HG03095 (cell line): ENCODE data around the gene MED26.
A peak's percentile ranks its signal among the peaks of the same experiment; 100 is the strongest.
"Not testable (repeated sequence)": the region's sequence is repeated elsewhere in the genome, so short reads cannot be mapped to it uniquely, and the experiment has no call there.

ENCODE experiments used
- ATAC-seq: cut with Tn5 transposase; IDR thresholded peaks from one replicate; pipeline ENCODE4 v1.9.1; 2021; ENCODE audit warnings: moderate library complexity; ENCODE audit not compliant: unreplicated experiment

The MED26 gene, protein sequence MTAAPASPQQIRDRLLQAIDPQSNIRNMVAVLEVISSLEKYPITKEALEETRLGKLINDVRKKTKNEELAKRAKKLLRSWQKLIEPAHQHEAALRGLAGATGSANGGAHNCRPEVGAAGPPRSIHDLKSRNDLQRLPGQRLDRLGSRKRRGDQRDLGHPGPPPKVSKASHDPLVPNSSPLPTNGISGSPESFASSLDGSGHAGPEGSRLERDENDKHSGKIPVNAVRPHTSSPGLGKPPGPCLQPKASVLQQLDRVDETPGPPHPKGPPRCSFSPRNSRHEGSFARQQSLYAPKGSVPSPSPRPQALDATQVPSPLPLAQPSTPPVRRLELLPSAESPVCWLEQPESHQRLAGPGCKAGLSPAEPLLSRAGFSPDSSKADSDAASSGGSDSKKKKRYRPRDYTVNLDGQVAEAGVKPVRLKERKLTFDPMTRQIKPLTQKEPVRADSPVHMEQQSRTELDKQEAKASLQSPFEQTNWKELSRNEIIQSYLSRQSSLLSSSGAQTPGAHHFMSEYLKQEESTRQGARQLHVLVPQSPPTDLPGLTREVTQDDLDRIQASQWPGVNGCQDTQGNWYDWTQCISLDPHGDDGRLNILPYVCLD

GRCh38 chr19:16628183-16628983 lies at the start of gene MED26:
TSS of gene MED26 (minus strand) at chr19:16628204. CDS start at chr19:16627943, 261 bp downstream.
- ATAC-seq: peak; percentile 66

- no peak for ATAC-seq
These were observed 49.1 kb upstream of the MED26 start for GRCh38 chr19:16677055-16677454.

DNA sequence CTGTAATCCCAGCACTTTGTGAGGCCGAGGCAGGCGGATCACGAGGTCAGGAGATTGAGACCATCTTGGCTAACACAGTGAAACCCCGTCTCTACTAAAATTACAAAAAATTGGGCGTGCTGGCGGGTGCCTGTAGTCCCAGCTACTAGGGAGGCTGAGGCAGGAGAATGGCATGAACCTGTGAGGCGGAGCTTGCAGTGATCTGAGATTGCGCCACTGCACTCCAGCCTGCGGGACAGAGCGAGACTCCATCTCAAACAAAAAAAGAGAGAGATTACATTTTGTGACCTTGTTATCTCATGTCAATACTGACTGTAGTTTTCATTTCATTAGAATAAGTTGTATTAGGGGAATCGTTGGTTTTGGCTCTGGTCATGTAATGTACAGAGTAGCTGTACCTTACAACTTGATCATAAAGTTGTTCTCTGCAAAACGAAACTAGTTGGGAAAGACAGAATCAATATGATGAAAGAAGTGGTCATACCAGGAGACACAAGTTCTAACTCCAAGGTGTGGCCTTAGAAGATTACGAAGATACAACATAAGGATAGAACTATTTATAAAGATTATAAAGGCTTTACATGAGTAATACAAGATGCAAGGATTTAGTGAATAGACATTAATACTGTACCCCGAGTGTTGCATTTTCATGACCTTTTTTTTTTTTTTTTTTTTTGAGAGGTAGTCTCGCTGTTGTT lies 48.2 kb upstream of the MED26 start:
- no peak for ATAC-seq

DNA sequence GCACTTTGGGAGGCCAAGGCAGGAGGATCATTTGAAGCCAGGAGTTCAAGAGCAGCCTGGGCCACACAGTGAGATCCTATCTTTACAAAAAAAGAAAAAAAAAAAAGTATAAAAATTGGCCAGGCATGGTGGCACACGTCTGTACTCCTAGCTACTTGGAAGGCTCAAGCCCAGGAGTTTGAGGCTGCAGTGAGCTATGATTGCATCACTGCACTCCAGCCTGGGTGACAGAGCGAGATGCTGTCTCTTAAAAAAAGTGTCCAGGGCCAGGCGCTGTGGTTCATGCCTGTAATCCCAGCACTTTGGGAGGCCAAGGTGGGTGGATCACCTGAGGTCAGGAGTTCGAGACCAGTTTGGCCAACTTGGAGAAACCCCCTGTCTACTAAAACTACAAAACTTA lies 45.8 kb upstream of the MED26 start:
- ATAC-seq: not testable (repeated sequence)

- ATAC-seq: no peak
These were observed 45.2 kb upstream of the MED26 start for GRCh38 chr19:16673231-16673630.

GRCh38 chr19:16671652-16672274 lies 43.8 kb upstream of the MED26 start:
- no peak for ATAC-seq

DNA sequence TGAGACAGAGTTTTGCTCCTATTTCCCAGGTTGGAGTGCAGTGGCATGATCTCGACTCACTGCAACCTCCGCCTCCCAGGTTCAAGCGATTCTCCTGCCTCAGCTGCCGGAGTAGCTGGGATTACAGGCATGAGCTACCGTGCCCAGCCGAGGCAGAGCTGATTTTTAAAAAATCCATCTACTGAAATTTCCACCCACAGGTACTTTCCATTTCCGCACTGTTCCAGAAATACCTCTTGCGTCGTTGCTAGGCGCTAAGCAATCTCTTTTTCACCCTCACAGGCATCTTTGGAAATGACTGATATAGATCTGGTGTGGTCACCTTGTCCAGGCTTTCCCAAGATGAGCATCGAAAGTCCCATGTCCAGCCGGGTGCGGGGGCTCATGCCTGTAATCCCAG lies 42.3 kb upstream of the MED26 start:
- ATAC-seq: no peak

DNA sequence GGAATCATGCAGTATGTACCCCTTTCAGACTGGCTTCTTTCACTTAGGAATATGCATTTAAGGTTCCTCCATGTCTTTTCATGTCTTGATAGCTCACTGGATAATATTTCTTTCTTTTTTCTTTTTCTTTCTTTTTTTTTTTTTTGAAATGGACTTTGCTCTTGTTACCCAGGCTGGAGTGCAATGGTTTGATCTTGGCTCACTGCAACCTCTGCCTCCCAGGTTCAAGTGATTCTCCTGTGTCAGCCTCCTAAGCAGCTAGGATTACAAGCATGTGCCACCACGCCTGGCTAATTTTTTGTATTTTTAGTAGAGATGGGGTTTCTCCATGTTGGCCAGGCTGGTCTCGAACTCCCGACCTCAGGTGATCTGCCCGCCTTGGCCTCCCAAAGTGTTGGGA lies 40.7 kb upstream of the MED26 start:
- ATAC-seq: not testable (repeated sequence)

GRCh38 chr19:16668176-16668575 lies 40.2 kb upstream of the MED26 start:
- ATAC-seq: no peak

DNA sequence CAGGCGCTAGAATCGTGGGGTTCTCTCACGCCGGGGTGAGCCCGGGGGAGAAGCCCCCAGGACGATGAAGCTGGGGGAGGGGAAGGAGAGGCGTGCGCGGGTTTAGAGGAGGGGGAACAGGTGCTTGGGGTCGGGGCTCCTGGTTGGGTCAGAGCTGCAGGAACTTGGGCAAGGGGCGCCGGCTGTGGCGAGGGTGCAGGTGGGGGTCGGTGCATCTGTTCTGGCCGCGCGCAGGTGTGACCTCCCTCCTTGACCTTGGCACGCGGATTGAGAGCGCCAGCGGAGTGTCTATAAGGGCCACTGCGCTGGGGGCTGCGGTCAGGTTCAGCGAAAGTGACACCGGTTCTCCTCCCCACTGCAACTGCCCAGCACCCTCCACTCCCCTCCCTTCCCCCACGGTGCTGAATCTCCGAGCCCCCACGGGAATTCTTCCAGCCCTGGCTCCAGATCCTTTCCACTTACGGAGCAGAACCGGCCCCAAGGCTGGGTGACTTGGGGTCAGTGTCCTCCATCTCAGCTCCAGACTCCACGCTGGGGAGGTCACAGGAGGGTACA lies 33.6 kb upstream of the MED26 start:
- no peak for ATAC-seq

DNA sequence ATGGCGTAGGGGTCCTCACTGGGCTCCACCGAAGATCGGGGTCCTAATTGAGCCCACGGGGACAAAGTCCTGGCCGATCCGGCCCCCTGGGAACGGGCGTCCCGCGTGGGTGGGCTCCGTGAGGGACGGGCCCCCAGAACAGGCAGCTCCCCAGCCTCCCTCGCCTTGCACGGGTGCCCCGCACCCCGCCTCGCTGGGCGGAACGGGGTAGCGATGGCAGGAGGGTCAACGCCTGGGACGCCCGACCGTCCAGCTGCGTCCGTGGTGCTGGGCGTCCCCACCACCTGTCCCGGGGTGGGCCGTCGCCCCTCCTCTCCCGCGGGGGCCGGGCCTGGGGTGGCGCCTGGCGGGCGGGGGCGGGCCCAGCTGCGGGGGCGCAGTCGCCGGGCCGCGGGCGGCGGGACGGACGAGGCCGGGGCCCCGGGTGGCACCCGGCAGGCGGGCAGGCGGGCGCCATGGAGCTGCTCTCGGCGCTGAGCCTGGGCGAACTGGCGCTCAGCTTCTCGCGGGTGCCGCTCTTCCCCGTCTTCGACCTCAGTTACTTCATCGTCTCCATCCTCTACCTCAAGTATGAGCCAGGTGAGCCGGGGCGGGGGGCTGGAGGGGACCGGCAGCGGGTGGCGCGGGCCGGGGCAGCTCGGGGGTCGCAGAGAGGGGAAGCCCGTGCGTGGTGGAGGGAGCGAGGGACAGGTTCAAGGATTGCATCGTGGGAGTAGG lies 32.9 kb upstream of the MED26 start, which contains the start of gene TMEM38A:
Gene TMEM38A, plus strand, starts transcription at position 377 of the 717 bp plus-strand sequence. Its CDS starts 79 bp downstream, at position 456.
- no peak for ATAC-seq

DNA sequence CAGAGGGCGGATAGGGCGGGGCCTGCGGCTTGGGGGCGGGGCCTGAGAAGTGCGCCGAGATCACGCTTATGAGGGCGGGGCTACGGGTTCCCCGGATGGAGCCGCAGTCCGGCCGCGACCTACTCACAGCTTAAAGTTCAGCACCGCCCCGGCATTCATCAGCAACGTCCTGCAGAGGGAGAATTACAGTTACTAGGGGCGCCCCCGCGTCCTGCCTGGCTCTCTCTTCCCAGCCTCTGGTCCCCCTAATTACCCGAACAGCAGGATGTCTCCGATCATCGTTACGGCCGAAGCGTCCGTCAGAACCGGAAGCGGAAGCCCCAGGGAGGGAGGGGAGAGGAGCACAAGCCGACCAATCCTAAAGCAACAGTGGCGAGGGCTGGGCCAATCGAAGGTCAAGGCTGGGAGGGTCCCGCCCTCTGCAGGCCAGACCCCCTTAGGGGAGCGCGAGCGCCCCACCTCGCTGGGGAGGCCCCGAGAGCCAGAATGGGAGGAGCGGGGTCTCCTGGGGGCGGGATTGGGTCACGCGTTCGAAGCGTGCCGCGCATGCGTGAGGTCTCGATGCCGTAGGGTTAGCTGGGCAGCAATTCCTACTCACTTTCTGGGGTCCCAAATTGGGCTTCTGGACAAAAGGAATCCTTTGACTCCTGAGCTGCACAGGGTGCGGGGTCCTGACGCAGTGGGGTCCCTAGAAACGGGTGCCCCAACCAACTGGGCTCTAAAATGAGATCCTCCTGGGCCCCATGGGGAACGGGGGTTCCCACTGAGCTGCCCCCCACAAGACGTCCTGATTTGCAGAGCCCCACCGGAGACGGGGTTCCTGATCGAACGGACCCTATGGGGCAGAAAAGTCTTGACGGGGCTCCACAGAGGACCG lies 32.1 kb upstream of the MED26 start, which contains the start of gene SMIM7:
Gene SMIM7, minus strand, starts transcription at position 313 of the 877 bp plus-strand sequence. Its CDS starts 34 bp downstream, at position 279.
- ATAC-seq: peak; percentile 79

GRCh38 chr19:16659464-16659831 lies 31.4 kb upstream of the MED26 start:
- no peak for ATAC-seq

DNA sequence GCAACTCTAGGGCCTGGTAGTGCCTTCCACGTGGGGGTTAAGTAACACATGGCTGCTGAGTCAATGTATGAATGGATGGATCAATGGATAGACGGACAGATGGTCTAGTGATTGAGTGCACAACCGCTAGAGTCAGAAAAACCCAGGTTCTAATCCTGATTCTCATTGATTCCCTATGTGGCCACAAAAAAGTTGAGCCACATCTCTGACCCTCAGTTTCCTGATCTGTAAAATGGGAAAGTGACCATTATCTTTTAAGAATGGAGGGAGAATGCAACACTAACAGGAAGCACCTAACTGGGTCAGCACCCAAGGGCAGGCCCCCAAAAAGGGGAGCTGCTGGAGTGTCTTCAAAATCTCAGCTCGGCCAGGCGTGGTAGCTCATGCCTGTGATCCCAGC lies 29.4 kb upstream of the MED26 start:
- no peak for ATAC-seq

DNA sequence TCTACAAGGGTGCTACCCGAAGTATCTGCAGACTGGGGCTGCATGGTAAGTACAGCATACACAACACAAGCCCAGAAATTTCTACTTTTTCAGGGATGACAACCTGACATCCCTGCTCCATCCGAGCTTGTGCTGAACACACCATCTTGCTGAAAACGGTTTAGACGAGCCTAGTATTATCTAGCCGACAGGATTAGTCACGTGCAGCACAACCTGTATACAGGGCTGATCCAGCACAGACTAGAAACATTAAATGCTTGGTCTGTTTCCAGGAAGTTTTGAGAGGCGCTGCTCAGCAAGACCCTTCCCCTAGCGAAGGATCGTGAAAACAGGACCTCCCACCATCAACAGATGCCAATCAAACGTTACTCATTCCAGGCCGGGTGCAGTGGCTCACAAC lies 27.7 kb upstream of the MED26 start:
- ATAC-seq: no peak

DNA sequence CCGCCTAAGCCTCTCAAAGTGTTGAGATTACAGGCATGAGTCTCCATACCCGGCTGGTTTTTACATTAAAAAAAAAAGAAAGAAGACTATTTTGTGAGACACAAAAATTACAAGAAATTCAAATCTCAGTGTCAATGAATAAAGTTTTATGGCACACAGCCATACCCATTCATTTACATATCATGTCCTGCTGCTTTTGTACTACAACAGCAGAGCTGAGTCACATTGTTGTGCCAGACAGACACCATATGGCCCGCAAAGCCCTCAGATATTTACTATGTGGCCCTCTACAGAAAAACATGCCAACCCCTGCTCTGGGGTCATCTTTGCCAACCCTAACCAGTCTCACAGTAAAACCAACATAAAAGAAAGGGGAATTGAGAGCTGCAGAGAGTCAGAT lies 26.6 kb upstream of the MED26 start:
- no peak for ATAC-seq

DNA sequence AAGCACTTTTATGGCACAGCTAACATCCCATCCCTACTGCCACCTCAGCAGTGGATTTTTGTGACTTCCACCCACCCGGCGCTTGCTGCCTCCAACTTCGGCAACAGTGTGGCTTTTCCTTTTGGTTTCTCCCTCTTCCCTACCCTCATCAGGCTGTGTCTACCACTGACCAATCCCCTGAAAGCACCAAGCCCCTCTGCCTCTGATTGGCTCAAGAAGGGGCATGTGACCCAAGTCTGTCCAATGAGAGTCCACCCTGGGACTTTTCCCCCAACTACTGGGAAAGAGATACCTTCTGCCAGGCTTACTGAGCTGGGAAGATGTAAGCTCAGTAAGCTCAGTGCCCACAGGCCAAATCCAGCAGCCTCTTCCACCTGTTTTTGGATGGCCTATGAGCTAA lies 26.1 kb upstream of the MED26 start:
- no peak for ATAC-seq

DNA sequence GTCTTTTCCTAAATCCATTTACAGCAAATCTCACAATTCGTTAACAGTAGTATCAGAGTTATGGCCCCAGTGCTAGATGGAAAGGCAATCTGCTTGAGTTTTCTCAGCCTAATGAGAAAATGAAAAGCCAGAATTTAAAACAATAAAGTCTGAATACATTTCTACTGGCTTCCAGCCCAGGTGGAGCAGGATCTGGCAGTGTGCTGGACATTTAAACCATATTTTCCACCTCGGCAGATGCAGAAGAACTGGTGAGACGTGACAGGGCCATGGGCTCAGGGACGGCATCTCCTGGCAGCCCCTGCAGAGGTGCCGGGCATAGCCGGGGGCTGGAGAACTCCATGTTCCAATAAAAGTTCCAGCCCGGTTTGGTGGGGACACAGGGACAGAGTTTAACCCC lies 24.9 kb upstream of the MED26 start:
- no peak for ATAC-seq
